NCI-H1048 (cell line): Measurements from ENCODE around the gene RAB3D.

Experiments
- DNase-seq: peaks from one replicate; lab custom pipeline; 2025; lab: John Stamatoyannopoulos, UW

The RAB3D gene

GRCh38 chr19:11295180-11295579, 44.3 kb downstream of the RAB3D start:
- no peak for DNase-seq

- DNase-seq = peak; percentile 61
Measured at GRCh38 chr19:11293433-11294389, 45.7 kb downstream of the RAB3D start.

- no peak for DNase-seq
Measured at GRCh38 chr19:11291991-11292390, 47.5 kb downstream of the RAB3D start.

- no peak for DNase-seq
Measured at GRCh38 chr19:11291415-11291814, 48.0 kb downstream of the RAB3D start.

GRCh38 chr19:11290256-11290655, 49.2 kb downstream of the RAB3D start:
- DNase-seq = no peak

GRCh38 chr19:11288349-11288748, 51.1 kb downstream of the RAB3D start:
- no peak for DNase-seq

GRCh38 chr19:11286312-11286974, 53.0 kb downstream of the RAB3D start:
- DNase-seq = no peak

- no peak for DNase-seq
Measured at GRCh38 chr19:11284515-11284914, 54.9 kb downstream of the RAB3D start.

- DNase-seq = no peak
Measured at GRCh38 chr19:11281356-11282049, 58.0 kb downstream of the RAB3D start.

GRCh38 chr19:11279505-11280236, 59.8 kb downstream of the RAB3D start:
- no peak for DNase-seq

GRCh38 chr19:11278670-11279069, 60.8 kb downstream of the RAB3D start:
- DNase-seq = no peak

- no peak for DNase-seq
Measured at GRCh38 chr19:11274533-11275086, 64.8 kb downstream of the RAB3D start.

GRCh38 chr19:11273989-11274388, 65.5 kb downstream of the RAB3D start:
- DNase-seq = no peak

GRCh38 chr19:11273296-11273695, 66.2 kb downstream of the RAB3D start:
- DNase-seq = no peak
